T-helper 22 cell (primary cell): ENCODE measurements around the gene STK16.
A peak's percentile ranks its signal among the peaks of the same experiment; 100 is the strongest.
"Not testable (repeated sequence)": the region's sequence is repeated elsewhere in the genome, so short reads cannot be mapped to it uniquely, and the experiment has no call there.

ENCODE experiments used
- DNase-seq: peaks from one replicate; pipeline ENCODE4 v3.0.0-alpha.2; 2020; ENCODE audit warnings: low read depth

Gene STK16, protein sequence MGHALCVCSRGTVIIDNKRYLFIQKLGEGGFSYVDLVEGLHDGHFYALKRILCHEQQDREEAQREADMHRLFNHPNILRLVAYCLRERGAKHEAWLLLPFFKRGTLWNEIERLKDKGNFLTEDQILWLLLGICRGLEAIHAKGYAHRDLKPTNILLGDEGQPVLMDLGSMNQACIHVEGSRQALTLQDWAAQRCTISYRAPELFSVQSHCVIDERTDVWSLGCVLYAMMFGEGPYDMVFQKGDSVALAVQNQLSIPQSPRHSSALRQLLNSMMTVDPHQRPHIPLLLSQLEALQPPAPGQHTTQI

DNA sequence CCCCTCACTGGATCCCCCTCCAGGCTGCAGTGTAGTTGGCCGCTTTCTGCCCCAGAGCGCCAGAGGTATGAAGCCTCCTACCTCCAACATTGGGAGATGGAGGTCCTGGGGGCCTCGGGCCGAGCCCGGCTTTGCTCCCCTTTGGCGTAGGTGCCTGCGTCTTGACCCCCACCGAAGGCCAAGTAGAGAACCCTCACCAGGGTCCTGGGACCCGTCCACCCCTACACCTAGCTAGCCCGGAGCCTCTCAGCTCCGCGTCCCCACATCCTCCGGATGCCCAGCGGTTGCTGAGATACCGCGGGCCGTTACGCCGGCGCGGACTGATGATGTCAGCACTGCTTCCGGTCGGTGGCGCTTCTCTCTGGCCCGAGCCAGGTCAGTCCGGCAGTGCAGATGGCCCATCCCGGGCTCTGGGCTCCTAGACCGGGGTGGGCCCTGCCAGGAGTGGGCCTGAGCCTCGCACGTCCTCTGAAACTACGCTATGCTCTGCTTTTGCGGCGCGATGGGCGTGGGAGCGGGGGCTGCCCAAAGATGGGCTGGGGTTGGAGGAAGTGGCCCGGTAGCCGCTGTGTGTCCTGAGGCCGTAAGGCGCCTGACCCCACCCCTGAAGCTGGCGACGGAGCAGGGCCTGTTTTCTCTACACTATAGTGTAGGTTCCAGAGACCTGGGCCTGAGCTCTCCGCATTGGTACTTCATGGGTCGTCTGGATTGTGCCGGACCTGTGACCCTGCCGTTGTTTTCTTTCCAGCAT, at the start of gene STK16, which contains the start of gene GLB1L:
TSS of gene STK16 (plus strand) at position 332 of the 751 bp plus-strand sequence. CDS start 521 bp downstream, outside the sequence.
TSS of gene GLB1L (minus strand) at position 297 of the 751 bp plus-strand sequence. CDS start 1,871 bp downstream, outside the sequence.
- DNase-seq, result peak; percentile 63

DNA sequence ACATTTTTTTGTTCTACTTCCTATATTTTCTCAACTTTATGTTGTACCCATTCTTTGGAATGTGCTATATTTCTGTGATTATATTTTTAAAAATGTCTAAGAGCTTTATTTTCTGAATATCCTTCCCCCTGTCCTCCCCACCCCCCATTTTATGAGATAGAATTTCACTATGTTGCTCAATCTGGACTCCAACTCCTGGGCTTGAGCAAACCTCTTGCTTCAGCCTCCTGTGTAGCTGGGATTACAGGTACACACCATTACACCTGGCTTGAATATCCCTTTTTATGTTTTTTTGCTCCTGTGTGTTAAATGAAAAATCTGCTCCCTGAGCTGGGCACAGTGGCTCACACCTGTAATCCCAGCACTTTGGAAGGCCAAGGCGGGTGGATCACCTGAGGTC, 47.9 kb upstream of the STK16 start:
- DNase-seq, result no peak

DNA sequence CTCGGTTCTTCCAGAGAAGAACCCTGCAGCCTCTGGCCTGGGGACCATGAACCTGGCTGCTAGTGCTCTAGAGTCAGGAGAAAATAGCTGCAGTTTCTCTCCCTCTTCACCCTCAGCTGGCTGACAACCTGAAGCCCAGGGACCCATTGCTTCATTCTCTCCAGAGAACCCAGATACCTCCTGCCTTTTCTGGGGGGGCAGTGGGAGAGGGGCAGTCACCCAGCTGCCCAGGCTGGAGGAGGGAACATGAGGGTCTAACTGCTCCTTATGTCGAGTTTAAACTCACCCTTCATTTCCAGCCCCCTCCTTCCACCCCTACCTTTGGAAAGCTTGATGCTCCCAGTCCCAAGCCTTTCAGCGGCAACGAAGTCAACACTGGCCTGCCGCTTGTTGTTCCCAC, 46.3 kb upstream of the STK16 start:
- DNase-seq, result no peak

DNA sequence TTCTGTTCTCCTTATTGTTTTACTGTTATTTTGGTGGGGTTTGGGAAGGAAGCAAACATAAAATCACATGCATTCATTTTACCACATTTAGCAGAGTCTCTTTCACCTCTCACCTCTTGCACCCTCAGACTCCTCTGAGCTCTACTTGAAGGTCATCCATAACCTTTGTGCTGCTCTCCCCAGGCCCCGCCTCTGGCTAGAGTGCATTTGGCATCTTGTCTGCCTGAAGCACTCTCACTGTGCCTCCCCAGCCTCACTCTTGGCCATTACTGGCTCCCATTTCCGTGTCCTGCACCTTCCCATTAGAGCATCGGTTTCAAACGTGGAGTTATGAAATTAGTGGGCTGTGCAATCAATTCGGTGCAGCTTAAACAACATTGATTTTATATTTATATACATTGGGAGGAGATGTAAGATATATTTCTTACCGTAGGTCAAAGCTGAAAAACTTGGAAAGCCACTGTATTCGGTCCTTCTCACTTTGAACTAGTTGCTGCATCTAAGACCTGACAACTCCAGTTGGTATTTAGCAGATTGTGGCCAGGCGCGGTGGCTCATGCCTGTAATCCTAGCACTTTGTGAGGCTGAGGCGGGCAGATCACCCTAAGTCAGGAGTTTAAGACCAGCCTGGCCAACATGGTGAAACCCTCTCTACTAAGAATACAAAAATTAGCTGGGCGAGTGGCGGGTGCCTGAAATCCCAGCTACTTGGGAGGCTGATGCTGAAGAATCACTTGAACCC, 45.6 kb upstream of the STK16 start:
- DNase-seq, result no peak

DNA sequence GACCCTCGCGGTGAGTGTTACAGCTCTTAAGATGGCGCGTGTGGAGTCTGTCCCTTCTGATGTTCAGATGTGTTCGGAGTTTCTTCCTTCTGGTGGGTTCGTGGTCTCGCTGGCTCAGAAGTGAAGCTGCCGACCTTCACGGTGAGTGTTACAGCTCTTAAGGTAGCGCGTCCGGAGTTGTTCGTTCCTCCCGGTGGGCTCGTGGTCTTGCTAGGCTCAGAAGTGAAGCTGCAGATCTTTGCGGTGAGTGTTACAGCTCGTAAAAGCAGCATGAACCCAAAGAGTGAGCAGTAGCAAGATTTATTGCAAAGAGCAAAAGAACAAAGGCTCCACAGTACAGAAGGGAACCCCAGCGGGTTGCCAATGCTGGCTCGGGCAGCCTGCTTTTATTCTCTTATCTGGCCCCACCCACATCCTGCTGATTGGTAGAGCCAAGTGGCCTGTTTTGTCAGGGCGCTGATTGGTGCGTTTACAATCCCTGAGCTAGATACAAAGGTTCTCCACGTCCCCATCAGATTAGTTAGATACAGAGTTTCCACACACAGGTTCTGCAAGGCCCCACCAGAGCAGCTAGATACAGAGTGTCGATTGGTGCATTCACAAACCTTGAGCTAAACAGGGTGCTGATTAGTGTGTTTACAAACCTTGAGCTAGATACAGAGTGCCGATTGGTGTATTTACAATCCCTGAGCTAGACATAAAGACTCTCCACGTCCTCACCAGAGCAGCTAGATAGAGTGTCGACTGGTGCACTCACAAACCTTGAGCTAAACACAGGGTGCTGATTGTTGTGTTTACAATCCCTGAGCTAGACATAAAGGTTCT, 44.6 kb upstream of the STK16 start:
- not testable (repeated sequence) for DNase-seq

DNA sequence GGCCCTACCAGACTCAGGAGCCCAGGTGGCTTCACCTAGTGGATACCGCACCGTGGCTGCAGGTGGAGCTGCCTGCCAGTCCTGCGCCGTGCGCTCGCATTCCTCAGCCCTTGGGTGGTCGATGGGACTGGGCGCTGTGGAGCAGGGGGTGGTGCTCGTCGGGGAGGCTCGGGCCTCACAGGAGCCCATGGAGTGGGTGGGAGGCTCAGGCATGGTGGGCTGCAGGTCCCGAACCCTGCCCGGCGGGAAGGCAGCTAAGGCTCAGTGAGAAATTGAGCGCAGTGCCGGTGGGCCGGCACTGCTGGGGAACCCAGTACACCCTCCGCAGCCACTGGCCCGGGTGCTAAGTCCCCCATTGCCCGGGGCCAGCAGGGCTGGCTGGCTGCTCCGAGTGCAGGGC, 43.9 kb upstream of the STK16 start:
- DNase-seq, result not testable (repeated sequence)

DNA sequence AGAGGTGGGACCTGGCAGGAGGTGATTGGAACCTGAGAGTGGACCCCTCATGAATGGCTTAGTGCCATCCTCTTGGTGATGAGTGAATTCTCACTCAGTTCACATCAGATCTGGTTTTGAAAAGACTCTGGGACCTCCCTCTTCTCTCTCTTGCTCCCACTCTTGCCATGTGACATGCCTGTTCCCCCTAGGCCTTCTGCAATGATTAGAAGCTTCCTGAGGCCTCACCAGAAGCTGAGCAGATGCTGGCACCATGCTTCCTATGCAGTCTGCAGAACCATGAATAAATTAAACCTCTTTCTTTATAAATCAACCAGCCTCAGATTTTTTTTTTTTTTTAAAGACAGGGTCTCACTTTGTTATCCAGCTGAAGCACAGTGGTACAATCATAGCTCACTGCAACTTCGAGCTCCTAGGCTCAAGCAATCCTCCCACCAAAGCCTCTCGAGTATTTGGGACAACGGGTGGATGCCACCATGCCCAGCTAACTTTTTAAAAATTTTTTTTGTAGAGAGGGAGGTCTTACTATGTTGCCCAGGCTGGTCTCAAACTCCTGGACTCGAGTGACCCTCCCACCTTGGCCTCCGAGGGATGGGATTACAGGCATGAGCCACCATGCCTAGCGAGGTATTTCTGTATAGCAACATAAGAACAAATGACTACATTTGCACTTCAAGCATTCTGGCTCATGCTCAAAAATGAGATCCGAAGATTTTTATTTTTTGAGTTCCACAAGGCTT, 40.7 kb upstream of the STK16 start:
- no peak for DNase-seq

DNA sequence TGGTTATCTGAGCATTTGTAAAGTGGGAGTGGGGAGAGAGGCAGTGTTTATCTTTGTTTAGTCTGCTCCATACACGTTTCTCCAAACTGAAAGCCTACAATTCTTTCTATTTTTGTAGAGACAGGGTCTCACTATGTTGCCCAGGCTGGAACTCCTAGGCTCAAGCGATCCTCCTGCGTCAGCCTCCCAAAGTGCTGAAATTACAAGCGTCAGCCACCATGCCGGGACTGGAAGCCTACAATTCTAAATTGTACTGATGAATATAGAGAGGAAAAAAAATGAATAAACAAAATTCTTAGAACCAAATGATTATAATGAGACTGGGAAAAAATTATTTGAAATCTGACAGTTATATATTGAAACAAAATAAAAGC, 40.1 kb upstream of the STK16 start:
- no peak for DNase-seq

DNA sequence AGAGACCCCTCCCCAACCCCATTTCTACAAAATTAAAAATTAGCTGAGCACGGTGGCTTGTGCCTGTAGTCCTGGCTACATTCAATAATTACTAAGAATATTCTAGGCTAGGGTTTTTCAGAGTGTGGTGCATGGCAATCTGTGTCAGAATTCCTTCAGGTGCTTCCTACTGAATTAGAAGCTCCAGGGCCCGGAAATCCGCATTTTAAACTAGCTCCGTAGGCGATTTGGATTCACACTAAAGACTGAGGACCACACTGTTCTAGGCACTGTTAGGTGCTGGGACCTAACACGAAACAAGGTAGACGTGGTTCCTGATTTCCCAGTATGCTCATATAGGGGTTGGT, 39.3 kb upstream of the STK16 start:
- no peak for DNase-seq

DNA sequence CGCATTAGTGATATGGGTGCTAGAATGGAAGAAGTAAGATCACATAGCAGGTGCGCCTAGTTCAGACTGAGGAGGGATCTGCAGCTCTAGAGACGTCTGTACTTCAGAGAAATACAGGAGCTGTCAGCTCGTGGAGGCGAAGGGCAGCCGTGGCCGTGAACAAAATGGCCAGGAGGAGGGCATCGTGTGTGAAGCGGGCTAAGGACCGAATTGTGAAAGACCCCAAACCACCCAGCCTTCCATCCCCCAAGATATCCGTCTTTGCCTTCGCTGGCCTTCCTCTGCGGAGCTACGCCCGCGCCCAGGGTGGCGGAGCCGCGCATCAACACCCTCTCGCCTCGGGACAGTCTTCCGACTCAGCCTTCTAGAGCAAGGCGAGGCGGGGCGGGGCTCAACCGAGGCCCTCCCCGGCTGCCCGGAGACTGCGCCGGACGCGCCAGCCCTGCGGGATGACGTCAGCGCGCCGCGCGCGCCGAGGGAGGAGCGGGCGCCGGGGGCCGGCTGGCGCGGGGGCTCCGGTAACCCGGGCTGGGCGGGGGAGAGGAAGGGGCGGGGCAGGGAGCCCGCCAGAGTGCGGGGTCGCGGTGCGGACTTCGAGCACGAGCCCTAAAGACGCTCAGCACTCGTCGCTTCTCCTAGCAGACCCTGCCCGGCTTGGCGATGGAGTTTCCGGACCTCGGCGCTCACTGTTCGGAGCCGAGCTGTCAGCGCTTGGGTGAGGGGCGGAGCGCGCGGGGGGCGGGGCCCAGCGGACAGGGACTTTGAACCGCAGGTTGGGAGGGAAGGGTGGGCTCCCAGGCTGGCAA, 38.7 kb upstream of the STK16 start, which contains the start of gene ZFAND2B:
TSS of gene ZFAND2B (plus strand) at position 455 of the 806 bp plus-strand sequence. CDS start at position 661, 206 bp downstream.
- DNase-seq, result peak; percentile 91

DNA sequence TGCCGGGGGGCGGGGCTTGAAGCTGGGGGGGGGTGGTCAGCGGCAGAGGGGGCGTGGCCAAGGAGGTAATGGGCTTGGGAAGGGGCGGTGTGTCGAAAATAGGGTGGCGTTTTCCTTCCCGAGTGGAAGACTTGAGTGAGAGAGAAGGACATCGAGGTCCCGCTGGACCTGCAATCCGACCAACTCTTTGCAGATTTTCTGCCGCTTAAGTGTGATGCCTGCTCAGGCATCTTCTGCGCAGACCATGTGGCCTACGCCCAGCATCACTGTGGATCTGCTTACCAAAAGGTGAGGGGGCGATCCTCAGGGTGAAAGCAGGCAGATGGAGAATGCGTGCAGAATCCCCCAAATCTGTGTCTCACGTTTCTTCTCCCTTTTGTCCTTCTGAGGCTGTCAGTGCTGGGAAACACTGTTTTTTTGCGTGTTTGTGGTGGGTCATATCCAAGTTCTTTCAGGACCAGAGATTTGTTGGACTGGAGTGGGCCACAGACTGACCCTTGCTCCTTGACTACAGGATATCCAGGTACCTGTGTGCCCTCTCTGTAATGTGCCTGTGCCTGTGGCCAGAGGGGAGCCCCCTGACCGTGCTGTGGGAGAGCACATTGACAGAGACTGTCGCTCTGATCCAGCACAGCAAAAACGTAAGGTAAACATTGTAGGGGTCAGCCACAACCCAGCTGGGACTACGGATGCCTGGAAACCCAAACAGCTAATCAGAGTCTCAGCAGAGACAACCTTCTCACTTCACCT, 38.0 kb upstream of the STK16 start:
- DNase-seq, result no peak

DNA sequence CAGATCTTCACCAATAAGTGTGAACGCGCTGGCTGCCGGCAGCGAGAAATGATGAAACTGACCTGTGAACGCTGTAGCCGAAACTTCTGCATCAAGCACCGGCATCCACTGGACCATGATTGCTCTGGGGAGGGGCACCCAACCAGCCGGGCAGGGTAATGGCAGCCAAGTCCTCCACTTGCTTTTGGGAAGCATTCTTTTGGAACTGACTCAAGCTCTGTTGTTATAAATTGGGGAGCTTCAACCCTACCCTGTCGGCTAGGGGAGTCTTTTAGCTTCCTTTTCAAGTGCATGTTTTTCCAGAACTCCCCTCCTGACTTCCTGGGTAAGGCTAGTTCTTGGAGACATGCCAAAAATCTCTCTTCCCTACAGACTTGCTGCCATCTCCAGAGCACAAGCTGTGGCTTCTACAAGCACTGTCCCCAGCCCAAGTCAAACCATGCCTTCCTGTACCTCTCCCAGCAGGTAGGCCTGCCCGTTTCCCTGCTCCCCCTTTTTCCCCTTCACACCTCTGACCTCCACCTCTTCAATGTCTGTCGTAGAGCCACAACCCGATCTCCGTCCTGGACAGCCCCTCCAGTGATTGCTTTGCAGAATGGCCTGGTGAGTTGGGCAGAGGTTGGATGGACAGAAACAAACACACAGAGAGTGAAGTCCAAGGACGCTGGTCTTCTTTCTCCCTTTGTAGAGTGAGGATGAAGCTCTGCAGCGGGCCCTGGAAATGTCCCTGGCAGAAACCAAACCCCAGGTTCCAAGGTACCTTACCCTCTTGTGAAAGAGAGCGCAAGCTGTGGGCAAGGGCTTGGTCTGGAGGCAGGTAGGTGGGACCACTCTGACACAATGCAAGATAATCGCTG, 37.2 kb upstream of the STK16 start:
- DNase-seq, result no peak

DNA sequence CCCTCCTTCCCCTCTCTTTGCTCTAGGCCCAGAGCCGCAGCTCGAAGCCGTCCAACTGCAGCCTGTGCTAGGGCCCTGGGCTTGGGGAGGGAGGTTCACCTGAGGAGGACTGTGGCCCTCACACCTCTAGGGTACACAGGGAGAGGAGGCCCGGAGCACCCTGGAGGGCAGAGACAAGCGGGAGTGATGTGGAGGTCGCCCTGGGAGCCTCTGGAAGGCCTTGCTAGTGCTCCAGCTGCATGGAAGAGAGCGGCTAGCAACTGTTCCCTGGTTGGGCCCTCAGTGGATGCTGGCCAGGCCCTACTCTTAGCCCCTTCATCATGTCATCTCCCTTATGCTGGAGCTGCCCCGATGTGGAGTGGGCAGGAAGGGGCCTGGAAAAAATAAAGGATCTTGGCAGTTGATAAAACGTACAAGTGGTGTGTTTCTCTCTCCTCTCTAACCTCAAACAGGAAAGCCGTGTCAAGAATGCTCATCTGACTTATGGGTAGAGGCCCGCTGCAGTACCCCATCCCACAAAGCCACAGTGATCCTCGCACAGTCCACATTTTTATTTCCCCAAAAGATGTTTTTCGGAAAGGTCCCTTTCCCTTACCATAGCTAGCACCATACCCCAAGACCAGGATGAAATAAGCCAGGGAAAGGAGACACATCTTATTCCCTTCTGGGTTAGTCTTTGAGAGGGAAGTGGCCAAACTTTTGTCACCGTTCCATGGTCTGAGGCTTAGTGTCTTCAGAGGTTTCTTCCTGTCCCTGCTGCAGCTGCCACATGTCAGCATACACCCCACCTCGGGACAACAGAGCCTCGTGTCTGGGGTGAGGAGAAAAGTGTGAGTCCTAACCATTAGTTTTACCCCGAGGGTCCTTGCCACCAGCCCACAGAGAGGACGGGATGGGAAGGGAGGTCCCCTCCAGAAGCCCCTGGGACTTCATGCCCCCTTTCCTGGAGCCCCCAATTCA, 35.8 kb upstream of the STK16 start:
- DNase-seq, result no peak

DNA sequence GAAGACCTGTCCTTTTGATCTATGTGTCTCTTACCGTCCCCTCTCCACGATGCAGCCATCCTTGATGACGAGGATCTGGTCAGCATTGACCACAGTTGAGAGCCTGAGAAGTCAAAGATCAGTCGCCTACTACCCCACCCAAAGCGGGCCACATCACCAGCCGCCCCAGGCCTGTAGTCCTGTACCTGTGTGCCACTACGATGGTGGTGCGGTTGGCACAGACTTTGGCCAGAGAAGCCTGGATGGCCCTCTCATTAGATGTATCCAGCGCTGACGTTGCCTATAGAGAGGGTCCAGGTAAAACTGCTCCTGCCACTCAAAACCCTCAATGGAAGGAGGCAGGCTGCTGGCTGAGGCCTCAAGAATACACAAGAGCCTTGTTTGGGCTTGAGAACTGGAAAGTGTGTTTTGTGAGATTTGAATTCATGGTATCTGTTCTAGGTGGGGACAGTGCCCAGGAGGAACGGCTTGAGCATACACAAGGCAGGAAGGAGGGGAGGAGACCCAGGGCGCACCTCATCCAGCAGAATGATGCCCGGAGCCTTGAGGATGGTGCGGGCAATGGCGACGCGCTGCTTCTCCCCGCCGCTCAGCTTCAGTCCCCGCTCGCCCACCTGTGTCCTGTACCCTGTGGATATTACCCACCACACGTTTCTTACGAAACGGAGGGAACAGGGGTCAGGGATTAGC, 34.9 kb upstream of the STK16 start:
- DNase-seq, result no peak

DNA sequence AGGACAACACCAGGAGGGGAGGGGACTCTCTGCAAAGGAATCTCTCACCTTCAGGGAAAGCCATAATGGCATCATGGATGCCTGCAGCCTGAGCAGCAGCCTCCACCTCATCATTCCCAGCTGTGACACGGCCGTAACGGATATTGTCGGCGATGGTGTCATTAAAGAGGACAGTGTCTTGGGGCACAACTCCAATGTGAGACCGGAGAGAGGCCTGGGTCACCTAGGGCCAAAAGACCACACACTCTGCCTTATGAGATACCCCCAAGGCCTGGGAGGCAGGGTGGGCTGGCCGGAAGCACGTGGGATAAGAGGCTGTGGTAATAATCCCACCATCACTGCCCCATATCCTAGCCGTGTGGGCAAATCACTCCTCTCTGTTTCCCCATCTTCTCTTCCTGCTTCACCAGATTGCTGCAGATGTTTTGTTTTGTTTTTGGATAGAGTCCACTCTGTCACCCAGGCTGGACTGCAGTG, 34.4 kb upstream of the STK16 start:
- no peak for DNase-seq

DNA sequence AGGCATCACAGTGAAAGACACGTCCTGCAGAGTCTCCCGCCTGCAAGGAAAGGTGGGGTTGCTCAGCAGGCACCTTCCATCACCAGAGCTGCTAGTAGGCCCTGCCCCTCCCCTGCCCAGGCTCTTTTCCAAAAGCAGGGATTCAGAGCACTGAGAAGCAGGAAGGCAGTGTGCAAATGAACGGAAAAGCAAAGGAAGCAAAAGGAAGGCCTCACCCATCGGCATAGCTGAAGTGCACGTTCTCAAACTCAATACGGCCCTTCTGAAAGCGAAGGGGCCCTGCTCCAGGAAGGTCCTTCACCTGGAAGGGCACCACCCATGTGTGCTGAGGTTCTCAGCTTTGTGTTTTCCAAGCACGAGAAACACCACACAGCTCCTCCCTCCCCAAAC, 32.3 kb upstream of the STK16 start:
- no peak for DNase-seq
